Glutamatergic neuron (in vitro differentiated cells): ENCODE results near the gene PKMYT1. TPM values are rescaled to one million over a fixed set of nuclear protein-coding genes. Genes with fewer than 3 reads are reported as not detected.

ENCODE experiments used
- DNase-seq: peaks from one replicate; pipeline ENCODE4 v3.0.0; 2022
- H3K27ac Mint-ChIP-seq: one replicate; pipeline ENCODE4 v1.8.0; 2020; ENCODE audit warnings: mild to moderate bottlenecking, mixed read lengths, inconsistent platforms; ENCODE audit not compliant: unreplicated experiment
- H3K27me3 Mint-ChIP-seq: one replicate; pipeline ENCODE4 v1.8.0; 2020; ENCODE audit warnings: mild to moderate bottlenecking, moderate library complexity, mixed read lengths, inconsistent platforms; ENCODE audit not compliant: unreplicated experiment
- H3K36me3 Mint-ChIP-seq: one replicate; pipeline ENCODE4 v1.8.0; 2020; ENCODE audit warnings: mild to moderate bottlenecking, mixed read lengths, inconsistent platforms; ENCODE audit not compliant: unreplicated experiment
- H3K4me1 Mint-ChIP-seq: one replicate; pipeline ENCODE4 v1.8.0; 2020; ENCODE audit warnings: mild to moderate bottlenecking, low read depth, mixed read lengths, inconsistent platforms; ENCODE audit not compliant: unreplicated experiment
- H3K4me3 Mint-ChIP-seq: one replicate; pipeline ENCODE4 v1.8.0; 2020; ENCODE audit warnings: mild to moderate bottlenecking, mixed read lengths, inconsistent platforms; ENCODE audit not compliant: unreplicated experiment
- H3K9me3 Mint-ChIP-seq: one replicate; pipeline ENCODE4 v1.8.0; 2020; ENCODE audit warnings: mild to moderate bottlenecking, moderate library complexity, mixed read lengths, inconsistent platforms; ENCODE audit not compliant: unreplicated experiment
- total RNA-seq: library from RNA; stranded (reverse); fragmentation: NEBNext Ultra II Directional; extraction: Animal tissue kit (Norgen Biotek cat#: 25700); gene quantifications from one replicate; pipeline ENCODE4 v1.2.1, GENCODE V29; 2021; ENCODE audit not compliant: unreplicated experiment
- TF ChIP-seq, protein P1 (sequence below): fragments of 200-600 bp; sonication (generic); IDR thresholded peaks from one replicate; pipeline ENCODE4 v1.5.0; 2021; ENCODE audit not compliant: partially characterized antibody, unreplicated experiment

The PKMYT1 gene
- total RNA-seq, 1 donor from 2014 or later, result 8.5 TPM

DNA sequence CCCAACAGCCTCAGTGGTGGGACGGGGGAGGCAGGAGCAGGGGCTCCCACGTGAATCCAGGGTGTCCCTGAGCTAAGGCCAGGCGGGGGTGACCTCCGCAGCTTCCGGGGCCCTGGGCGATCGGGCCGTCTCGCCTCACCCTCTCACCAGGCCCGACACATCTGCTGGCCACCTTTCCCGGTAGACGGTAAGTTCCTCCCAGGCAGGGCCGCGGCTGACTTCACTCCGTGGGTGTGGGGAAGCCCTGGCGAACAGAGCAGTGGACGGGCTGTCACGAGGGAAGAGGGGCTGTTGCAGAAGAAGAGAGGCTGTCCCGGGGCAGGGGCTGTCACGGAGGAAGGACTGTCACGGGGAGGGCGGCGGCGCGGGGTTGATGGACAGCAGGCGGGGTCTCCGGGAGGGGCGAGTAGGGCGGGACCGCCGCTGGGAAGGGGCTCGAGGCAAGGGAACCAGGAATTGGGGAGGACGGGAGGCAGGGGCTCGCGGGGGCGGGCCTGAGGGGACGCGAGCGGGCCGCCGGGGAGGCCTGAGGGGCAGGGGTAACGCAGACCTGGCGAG is 498 bp downstream of the PKMYT1 start:
- no peak for DNase-seq
- Mint-ChIP-seq H3K27me3 (peaks cover 3% of the 10 kb centered on the region), H3K36me3 (no peaks in the 10 kb centered on the region)

DNA sequence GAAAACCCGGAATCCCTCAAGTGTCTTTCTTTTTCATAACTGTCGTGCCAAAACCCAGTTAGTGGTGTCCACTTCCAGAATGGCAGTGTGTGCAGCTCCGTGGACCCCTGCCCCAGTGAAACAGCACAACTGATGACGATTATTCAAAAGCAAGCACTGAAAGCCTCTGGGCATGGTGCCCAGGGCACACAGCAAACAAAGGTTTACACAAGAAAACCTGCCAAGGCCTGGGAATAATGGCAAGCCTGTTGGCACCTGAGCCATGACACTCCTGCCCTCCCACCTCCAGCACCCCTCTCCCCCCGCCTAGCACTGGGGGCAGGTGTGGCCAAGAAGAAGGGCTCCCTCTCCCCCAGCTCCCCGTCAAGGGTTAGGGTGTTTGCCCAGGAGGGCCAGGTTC is 2.8 kb downstream of the PKMYT1 start:
- peaks cover 8% of the 10 kb centered on the region for H3K4me1 Mint-ChIP-seq
- TF ChIP-seq, protein P1, sequence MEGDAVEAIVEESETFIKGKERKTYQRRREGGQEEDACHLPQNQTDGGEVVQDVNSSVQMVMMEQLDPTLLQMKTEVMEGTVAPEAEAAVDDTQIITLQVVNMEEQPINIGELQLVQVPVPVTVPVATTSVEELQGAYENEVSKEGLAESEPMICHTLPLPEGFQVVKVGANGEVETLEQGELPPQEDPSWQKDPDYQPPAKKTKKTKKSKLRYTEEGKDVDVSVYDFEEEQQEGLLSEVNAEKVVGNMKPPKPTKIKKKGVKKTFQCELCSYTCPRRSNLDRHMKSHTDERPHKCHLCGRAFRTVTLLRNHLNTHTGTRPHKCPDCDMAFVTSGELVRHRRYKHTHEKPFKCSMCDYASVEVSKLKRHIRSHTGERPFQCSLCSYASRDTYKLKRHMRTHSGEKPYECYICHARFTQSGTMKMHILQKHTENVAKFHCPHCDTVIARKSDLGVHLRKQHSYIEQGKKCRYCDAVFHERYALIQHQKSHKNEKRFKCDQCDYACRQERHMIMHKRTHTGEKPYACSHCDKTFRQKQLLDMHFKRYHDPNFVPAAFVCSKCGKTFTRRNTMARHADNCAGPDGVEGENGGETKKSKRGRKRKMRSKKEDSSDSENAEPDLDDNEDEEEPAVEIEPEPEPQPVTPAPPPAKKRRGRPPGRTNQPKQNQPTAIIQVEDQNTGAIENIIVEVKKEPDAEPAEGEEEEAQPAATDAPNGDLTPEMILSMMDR, result no peak
- no peak overlapping the region for H3K27ac Mint-ChIP-seq
- H3K36me3 Mint-ChIP-seq, result no peaks in the 10 kb centered on the region
- peaks cover 2% of the 10 kb centered on the region for H3K27me3 Mint-ChIP-seq
- DNase-seq, result no peak
- H3K4me3 Mint-ChIP-seq, result no peak overlapping the region
- H3K9me3 Mint-ChIP-seq, result no peaks in the 10 kb centered on the region

More for the DNA sequence above, 498 bp downstream of the PKMYT1 start:
- Mint-ChIP-seq H3K27ac (no peak overlapping the region), H3K4me1 (peaks cover 5% of the 10 kb centered on the region), H3K4me3 (peak overlapping the region; percentile 65), H3K9me3 (peaks cover 3% of the 10 kb centered on the region)
- TF ChIP-seq, protein P1, result no peak

DNA sequence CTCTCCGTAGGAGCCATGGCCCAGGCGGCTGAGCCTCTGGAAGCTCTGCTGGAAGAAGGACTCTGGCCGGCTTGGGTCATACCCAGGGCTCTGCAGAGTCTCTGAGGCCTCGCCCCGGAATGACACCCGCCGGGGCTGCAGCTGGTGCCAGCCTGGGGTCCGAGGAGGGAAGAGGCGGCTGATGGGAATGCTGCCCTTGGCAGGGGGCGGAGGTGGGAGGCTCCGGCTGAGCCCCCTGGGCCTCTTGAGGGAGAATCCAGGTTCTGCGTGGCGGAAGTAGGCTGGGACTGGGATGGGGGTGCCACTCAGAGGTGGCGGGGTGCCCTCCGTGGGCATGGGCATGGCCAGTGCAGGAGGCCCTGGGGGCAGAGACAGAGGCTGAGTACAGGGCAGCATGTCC is 3.6 kb downstream of the PKMYT1 start:
- H3K4me1 Mint-ChIP-seq, result peaks cover 7% of the 10 kb centered on the region
- no peaks in the 10 kb centered on the region for H3K36me3 Mint-ChIP-seq
- peaks cover 2% of the 10 kb centered on the region for H3K27me3 Mint-ChIP-seq
- DNase-seq, result no peak
- no peaks in the 10 kb centered on the region for H3K9me3 Mint-ChIP-seq
- no peak overlapping the region for H3K4me3 Mint-ChIP-seq
- TF ChIP-seq, protein P1, result no peak
- no peak overlapping the region for H3K27ac Mint-ChIP-seq

DNA sequence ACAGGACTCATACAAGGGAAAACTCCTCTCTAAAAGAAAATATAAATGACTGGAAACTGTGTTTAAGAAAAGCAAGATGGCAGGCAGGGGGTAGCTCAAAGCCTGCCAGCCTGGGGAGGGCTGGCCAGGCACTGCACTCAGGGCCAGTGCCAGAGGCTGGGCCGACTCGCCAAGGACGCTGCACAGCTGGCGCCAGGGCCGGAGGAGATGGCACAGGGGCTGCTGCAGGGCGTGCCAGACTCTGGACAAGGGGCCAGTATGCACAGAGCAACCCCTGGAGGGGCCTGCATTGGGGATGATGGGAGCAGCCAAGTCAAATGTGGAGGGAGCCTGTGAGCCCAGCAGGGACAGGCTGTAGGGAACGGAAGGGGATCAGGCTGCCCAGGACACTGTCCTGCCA is 4.0 kb downstream of the PKMYT1 start:
- H3K9me3 Mint-ChIP-seq, result no peaks in the 10 kb centered on the region
- TF ChIP-seq, protein P1, result no peak
- no peak for DNase-seq
- H3K36me3 Mint-ChIP-seq, result no peaks in the 10 kb centered on the region
- peaks cover 2% of the 10 kb centered on the region for H3K27me3 Mint-ChIP-seq
- H3K4me1 Mint-ChIP-seq, result peaks cover 5% of the 10 kb centered on the region
- no peak overlapping the region for H3K4me3 Mint-ChIP-seq
- H3K27ac Mint-ChIP-seq, result no peak overlapping the region

DNA sequence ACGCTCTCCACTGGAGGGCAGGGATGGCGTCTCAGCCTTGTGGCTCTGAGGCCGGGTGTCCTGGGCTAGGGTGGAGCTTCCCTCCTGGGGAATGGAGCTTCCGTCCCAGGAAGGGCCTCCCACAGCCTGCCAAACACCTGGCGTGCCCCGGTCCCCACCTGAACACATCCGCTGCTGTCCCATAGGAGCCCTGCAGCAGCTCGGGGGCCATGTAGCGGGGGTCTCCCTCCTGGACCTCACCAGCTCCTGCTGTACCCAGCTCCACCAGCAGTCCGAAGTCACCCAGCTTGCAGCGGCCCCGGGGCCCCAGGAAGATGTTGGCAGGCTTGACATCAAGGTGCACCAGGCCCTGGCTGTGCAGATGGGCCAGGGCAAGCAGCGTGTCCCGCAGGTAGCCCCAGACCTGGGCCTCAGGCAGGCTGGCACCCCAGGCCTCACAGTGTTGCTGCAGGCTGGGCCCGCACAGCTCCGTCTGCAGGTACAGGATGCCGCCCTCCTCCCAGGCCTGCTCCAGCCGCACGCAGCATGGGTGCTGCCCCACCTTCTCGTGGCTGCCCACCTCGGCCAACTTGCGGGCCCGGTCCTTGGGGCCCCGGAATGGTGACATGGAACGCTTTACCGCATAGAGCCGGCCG is 5.0 kb downstream of the PKMYT1 start:
- Mint-ChIP-seq H3K9me3 (no peaks in the 10 kb centered on the region), H3K36me3 (no peaks in the 10 kb centered on the region), H3K4me3 (no peak overlapping the region), H3K4me1 (peaks cover 6% of the 10 kb centered on the region), H3K27ac (no peak overlapping the region), H3K27me3 (no peaks in the 10 kb centered on the region)
- TF ChIP-seq, protein P1, result no peak
- no peak for DNase-seq
